Cardiac muscle cell (in vitro differentiated cells and primary cell): ENCODE measurements around the gene COL5A3. TPM values are rescaled to one million over a fixed set of nuclear protein-coding genes. Genes with fewer than 3 reads are reported as not detected.
A peak's percentile ranks its signal among the peaks of the same experiment; 100 is the strongest.

Experiments used
- DNase-seq, 2 donors: peaks; one replicate each; pipeline versions ENCODE4 v3.0.0 to v3.0.0-alpha.2; 2010 to 2017; ENCODE audit warnings: low read depth in 1 of 2, low spot score in 1 of 2
- H3K27ac ChIP-seq: fragments of 200-600 bp; sonication (generic); 2 replicates; pipeline ENCODE4 v1.5.1; 2016
- H3K27me3 ChIP-seq: fragments of 200-600 bp; sonication (generic); 2 replicates; pipeline ENCODE4 v1.6.0; 2016; ENCODE audit warnings: control low read depth
- H3K36me3 ChIP-seq: fragments of 200-600 bp; sonication (generic); 2 replicates; pipeline ENCODE4 v1.5.1; 2016; ENCODE audit warnings: control low read depth
- H3K4me1 ChIP-seq: fragments of 200-600 bp; sonication (generic); 2 replicates; pipeline ENCODE4 v1.8.1; 2017; ENCODE audit warnings: low read depth, mild to moderate bottlenecking, mixed run types
- H3K4me3 ChIP-seq: fragments of 200-600 bp; sonication (generic); 2 replicates; pipeline ENCODE4 v1.5.1; 2016; ENCODE audit warnings: mild to moderate bottlenecking
- H3K9me3 ChIP-seq: fragments of 200-600 bp; sonication (generic); 2 replicates; pipeline ENCODE4 v1.5.1; 2017; ENCODE audit warnings: low read depth, mild to moderate bottlenecking, control low read depth
- CTCF ChIP-seq: IDR thresholded peaks from 2 replicates; pipeline ENCODE4 v1.5.1; 2012; ENCODE audit warnings: low read depth, mild to moderate bottlenecking, low read length
- polyA plus RNA-seq: library from polyadenylated mRNA; unstranded; fragments of >200 nt; fragmentation: Nextera tagmentation; extraction: Ambion mirVana; gene quantifications from 2 replicates; pipeline ENCODE4 v1.2.1, GENCODE V29; 2016
- total RNA-seq: library from RNA; depleted of rRNA; stranded (reverse); fragments of >200 nt; gene quantifications from 2 replicates; pipeline ENCODE4 v1.2.3, GENCODE V29; 2016

Gene COL5A3
- total and polyA plus RNA-seq, 2 experiments from 2014 or later = 0.24 TPM; not detected in 1

GRCh38 chr19:10006752-10007323, 3.5 kb downstream of the COL5A3 start:
- no peak for TF ChIP-seq CTCF
- no peaks in the 10 kb centered on the region for H3K9me3 ChIP-seq
- H3K27me3 ChIP-seq = peaks cover 39% of the 10 kb centered on the region
- no peaks in the 10 kb centered on the region for H3K36me3 ChIP-seq
- no peak for DNase-seq
- H3K4me1 ChIP-seq = no peaks in the 10 kb centered on the region
- H3K27ac ChIP-seq = no peak overlapping the region
- no peak overlapping the region for H3K4me3 ChIP-seq

- Histone ChIP-seq H3K4me3 (no peak overlapping the region), H3K9me3 (no peaks in the 10 kb centered on the region), H3K27me3 (peaks cover 34% of the 10 kb centered on the region), H3K27ac (no peak overlapping the region), H3K4me1 (no peaks in the 10 kb centered on the region), H3K36me3 (no peaks in the 10 kb centered on the region)
- no peak for TF ChIP-seq CTCF
- peak in 1 of 2 donors; percentile 70 for DNase-seq
Measured at GRCh38 chr19:10006335-10006708, 4.0 kb downstream of the COL5A3 start.

- no peak for DNase-seq
- Histone ChIP-seq H3K9me3 (no peaks in the 10 kb centered on the region), H3K27me3 (peaks cover 29% of the 10 kb centered on the region), H3K4me1 (no peaks in the 10 kb centered on the region), H3K27ac (no peak overlapping the region), H3K36me3 (no peaks in the 10 kb centered on the region), H3K4me3 (no peak overlapping the region)
- TF ChIP-seq CTCF = no peak
Measured at GRCh38 chr19:10005632-10006334, 4.5 kb downstream of the COL5A3 start.

- H3K36me3 ChIP-seq = no peaks in the 10 kb centered on the region
- H3K9me3 ChIP-seq = no peaks in the 10 kb centered on the region
- peaks cover 17% of the 10 kb centered on the region for H3K27me3 ChIP-seq
- no peak for TF ChIP-seq CTCF
- no peak overlapping the region for H3K4me3 ChIP-seq
- no peaks in the 10 kb centered on the region for H3K4me1 ChIP-seq
- DNase-seq = no peak
- H3K27ac ChIP-seq = no peak overlapping the region
Measured at GRCh38 chr19:10004617-10005016, 5.7 kb downstream of the COL5A3 start.

GRCh38 chr19:10003271-10003670, 7.0 kb downstream of the COL5A3 start:
- TF ChIP-seq CTCF = no peak
- DNase-seq = no peak
- no peak overlapping the region for H3K4me3 ChIP-seq
- no peaks in the 10 kb centered on the region for H3K36me3 ChIP-seq
- H3K4me1 ChIP-seq = no peaks in the 10 kb centered on the region
- H3K27ac ChIP-seq = no peak overlapping the region
- H3K9me3 ChIP-seq = no peaks in the 10 kb centered on the region
- peaks cover 5% of the 10 kb centered on the region for H3K27me3 ChIP-seq
